Raji (cell line): ENCODE results near the gene TMPRSS13.

Source experiments
- POLR2A ChIP-seq: IDR thresholded peaks from 2 replicates; pipeline ENCODE4 v1.6.1; 2011; ENCODE audit warnings: low read depth, low read length, control low read depth; ENCODE audit not compliant: insufficient read depth

Gene TMPRSS13

GRCh38 chr11:117851106-117851505 lies 78.1 kb downstream of the TMPRSS13 start:
- TF ChIP-seq POLR2A, result no peak
